Measurements from ENCODE around the gene FGF14.

- TF ChIP-seq REST (IDR thresholded peaks at IDR 0.05; ENCODE audit: low read depth, low read length) (no peak), POLR2AphosphoS5 (IDR thresholded peaks at IDR 0.05; ENCODE audit: low read depth, low read length) (no peak), CTCF (IDR thresholded peaks at IDR 0.05) (no peak), NRF1 (IDR thresholded peaks at IDR 0.05; ENCODE audit: low read depth, low read length) (no peak), GABPA (IDR thresholded peaks at IDR 0.05; ENCODE audit: low read depth) (no peak), FOXM1 (IDR thresholded peaks at IDR 0.05; ENCODE audit: low read depth) (no peak), MXI1 (IDR thresholded peaks at IDR 0.05; ENCODE audit: low read depth, low read length) (no peak), YY1 (IDR thresholded peaks at IDR 0.05; ENCODE audit: low read depth) (no peak), ZBTB33 (IDR thresholded peaks at IDR 0.05; ENCODE audit: borderline replicate concordance, low read depth) (no peak), EZH2phosphoT487 (IDR thresholded peaks at IDR 0.05; ENCODE audit: borderline replicate concordance, low read depth) (no peak), MAX (IDR thresholded peaks at IDR 0.05; ENCODE audit: low read depth) (no peak), SMC3 (IDR thresholded peaks at IDR 0.05; ENCODE audit: low read depth, low read length) (no peak)
Observed at GRCh38 chr13:102295316-102296048, 106.4 kb downstream of the FGF14 start.

Measured in SK-N-SH (cell line).